ENCODE measurements around the gene COL6A2. TPM values are rescaled to one million over a fixed set of nuclear protein-coding genes. Genes with fewer than 3 reads are reported as not detected.
"Not testable (repeated sequence)": the region's sequence is repeated elsewhere in the genome, so short reads cannot be mapped to it uniquely, and the experiment has no call there.

Gene COL6A2
- total RNA-seq, 2 donors from 2014 or later: 0.88 to 4.2 TPM

GRCh38 chr21:46129846-46130651 is 32.1 kb downstream of the COL6A2 start:
- Mint-ChIP-seq H3K27ac (no peak overlapping the region), H3K4me1 (ENCODE audit: low read depth in 2 of 2) (no peaks in the 10 kb centered on the region), H3K9me3 (no peaks in the 10 kb centered on the region), H3K4me3 (no peak overlapping the region), H3K27me3 (peaks cover 0 to under 1% of the 10 kb centered on the region in 2 donors), H3K36me3 (no peaks in the 10 kb centered on the region)
- peak; percentile 31 for DNase-seq (ENCODE audit: low spot score)
- no peak for ATAC-seq

GRCh38 chr21:46130831-46131587 is 33.1 kb downstream of the COL6A2 start:
- DNase-seq (ENCODE audit: low spot score) (peak; percentile 51), ATAC-seq (no peak)
- H3K4me1 Mint-ChIP-seq (ENCODE audit: low read depth in 2 of 2): no peaks in the 10 kb centered on the region
- no peaks in the 10 kb centered on the region for H3K36me3 Mint-ChIP-seq
- no peak overlapping the region for H3K4me3 Mint-ChIP-seq
- no peaks in the 10 kb centered on the region for H3K9me3 Mint-ChIP-seq
- no peak overlapping the region for H3K27ac Mint-ChIP-seq
- H3K27me3 Mint-ChIP-seq: peaks cover 0 to 6% of the 10 kb centered on the region in 2 donors

- H3K4me3 Mint-ChIP-seq: no peak overlapping the region
- H3K27me3 Mint-ChIP-seq: peaks cover 0 to 6% of the 10 kb centered on the region in 2 donors
- H3K36me3 Mint-ChIP-seq: no peaks in the 10 kb centered on the region
- H3K27ac Mint-ChIP-seq: no peak overlapping the region
- H3K4me1 Mint-ChIP-seq (ENCODE audit: low read depth in 2 of 2): no peaks in the 10 kb centered on the region
- ATAC-seq (no peak), DNase-seq (ENCODE audit: low spot score) (no peak)
- no peaks in the 10 kb centered on the region for H3K9me3 Mint-ChIP-seq
These were observed 33.6 kb downstream of the COL6A2 start for GRCh38 chr21:46131588-46131837.

GRCh38 chr21:46131838-46132651 is 34.1 kb downstream of the COL6A2 start:
- Mint-ChIP-seq H3K36me3 (no peaks in the 10 kb centered on the region), H3K27me3 (peaks cover 0 to 6% of the 10 kb centered on the region in 2 donors), H3K4me3 (no peak overlapping the region), H3K9me3 (no peaks in the 10 kb centered on the region), H3K4me1 (ENCODE audit: low read depth in 2 of 2) (no peaks in the 10 kb centered on the region), H3K27ac (no peak overlapping the region)
- no peak for DNase-seq (ENCODE audit: low spot score)
- ATAC-seq: no peak

GRCh38 chr21:46135782-46136395 is 38.0 kb downstream of the COL6A2 start:
- ATAC-seq: no peak

GRCh38 chr21:46136739-46137349 is 38.9 kb downstream of the COL6A2 start:
- no peak overlapping the region for H3K27ac Mint-ChIP-seq
- H3K4me1 Mint-ChIP-seq (ENCODE audit: low read depth in 2 of 2): peaks cover 0 to 2% of the 10 kb centered on the region in 2 donors
- H3K36me3 Mint-ChIP-seq: no peaks in the 10 kb centered on the region
- DNase-seq (ENCODE audit: low spot score): no peak
- H3K4me3 Mint-ChIP-seq: no peak overlapping the region
- no peak for ATAC-seq
- H3K9me3 Mint-ChIP-seq: no peaks in the 10 kb centered on the region
- H3K27me3 Mint-ChIP-seq: peaks cover 0 to 6% of the 10 kb centered on the region in 2 donors

More at GRCh38 chr21:46135782-46136395, 38.0 kb downstream of the COL6A2 start:
- DNase-seq (ENCODE audit: low spot score): no peak
- peaks cover 0 to 6% of the 10 kb centered on the region in 2 donors for H3K27me3 Mint-ChIP-seq
- H3K9me3 Mint-ChIP-seq: no peaks in the 10 kb centered on the region
- H3K27ac Mint-ChIP-seq: no peak overlapping the region
- no peak overlapping the region for H3K4me3 Mint-ChIP-seq
- H3K4me1 Mint-ChIP-seq (ENCODE audit: low read depth in 2 of 2): no peaks in the 10 kb centered on the region
- H3K36me3 Mint-ChIP-seq: no peaks in the 10 kb centered on the region

- no peaks in the 10 kb centered on the region for H3K36me3 Mint-ChIP-seq
- peaks cover 0 to 2% of the 10 kb centered on the region in 2 donors for H3K4me1 Mint-ChIP-seq (ENCODE audit: low read depth in 2 of 2)
- no peak for DNase-seq (ENCODE audit: low spot score)
- no peaks in the 10 kb centered on the region for H3K9me3 Mint-ChIP-seq
- no peak for ATAC-seq
- no peak overlapping the region for H3K4me3 Mint-ChIP-seq
- peaks cover 0 to 6% of the 10 kb centered on the region in 2 donors for H3K27me3 Mint-ChIP-seq
- no peak overlapping the region for H3K27ac Mint-ChIP-seq
These were observed 40.0 kb downstream of the COL6A2 start for GRCh38 chr21:46137908-46138307.

- Mint-ChIP-seq H3K4me1 (ENCODE audit: low read depth in 2 of 2) (peaks cover under 1 to 3% of the 10 kb centered on the region in 2 donors), H3K27me3 (peaks cover 0 to 6% of the 10 kb centered on the region in 2 donors), H3K9me3 (no peaks in the 10 kb centered on the region), H3K36me3 (no peaks in the 10 kb centered on the region), H3K27ac (no peak overlapping the region), H3K4me3 (no peak overlapping the region)
- DNase-seq (ENCODE audit: low spot score) (no peak), ATAC-seq (no peak)
These were observed 40.6 kb downstream of the COL6A2 start for GRCh38 chr21:46138383-46138970.

GRCh38 chr21:46139686-46140085 is 41.8 kb downstream of the COL6A2 start:
- Mint-ChIP-seq H3K4me1 (ENCODE audit: low read depth in 2 of 2) (peaks cover 7 to 11% of the 10 kb centered on the region in 2 donors), H3K27ac (no peak overlapping the region), H3K4me3 (no peak overlapping the region), H3K9me3 (no peaks in the 10 kb centered on the region), H3K27me3 (peaks cover 0 to 6% of the 10 kb centered on the region in 2 donors), H3K36me3 (no peaks in the 10 kb centered on the region)
- no peak for DNase-seq (ENCODE audit: low spot score)
- ATAC-seq: no peak

GRCh38 chr21:46140352-46141003 is 42.6 kb downstream of the COL6A2 start:
- peaks cover 7 to 13% of the 10 kb centered on the region in 2 donors for H3K4me1 Mint-ChIP-seq (ENCODE audit: low read depth in 2 of 2)
- H3K4me3 Mint-ChIP-seq; H3K27me3 Mint-ChIP-seq; ATAC-seq; H3K36me3 Mint-ChIP-seq; DNase-seq (ENCODE audit: low spot score); H3K27ac Mint-ChIP-seq; H3K9me3 Mint-ChIP-seq: not testable (repeated sequence)

GRCh38 chr21:46141767-46142581 is 44.1 kb downstream of the COL6A2 start:
- no peaks in the 10 kb centered on the region for H3K36me3 Mint-ChIP-seq
- H3K27ac Mint-ChIP-seq: no peak overlapping the region
- H3K27me3 Mint-ChIP-seq: no peaks in the 10 kb centered on the region
- no peak overlapping the region for H3K4me3 Mint-ChIP-seq
- peaks cover 7 to 13% of the 10 kb centered on the region in 2 donors for H3K4me1 Mint-ChIP-seq (ENCODE audit: low read depth in 2 of 2)
- no peaks in the 10 kb centered on the region for H3K9me3 Mint-ChIP-seq
- DNase-seq (ENCODE audit: low spot score) (peak; percentile 37), ATAC-seq (no peak)
